A549 (cell line): Measurements from ENCODE around the gene TPRG1.

Experiments used
- CBX8 ChIP-seq: fragments of 200-600 bp; sonication (generic); IDR thresholded peaks from 2 replicates; pipeline ENCODE4 v1.6.1; 2016
- EP300 ChIP-seq, 2 experiments: fragments of >200 bp; sonication (Bioruptor Twin); formaldehyde crosslinking; IDR thresholded peaks; 2 replicates in 1 of 2; 3 replicates in 1 of 2; pipeline ENCODE4 v1.6.1; 2016 to 2017
- HDAC2 ChIP-seq: fragments of 200-600 bp; sonication (generic); IDR thresholded peaks from 2 replicates; pipeline ENCODE4 v1.6.1; 2016
- MYC ChIP-seq: IDR thresholded peaks from 2 replicates; pipeline ENCODE4 v1.6.1; 2012; ENCODE audit warnings: mild to moderate bottlenecking, inconsistent platforms, low read length, improper control_type of control experiment, borderline replicate concordance
- POLR2A ChIP-seq: IDR thresholded peaks from 2 replicates; pipeline ENCODE4 v1.6.1; 2012; ENCODE audit warnings: mild to moderate bottlenecking, low read length
- TF ChIP-seq, protein P1 (sequence below): fragments of >200 bp; sonication (Bioruptor Twin); formaldehyde crosslinking; IDR thresholded peaks from 3 replicates; pipeline ENCODE4 v1.5.1; 2016

DNA sequence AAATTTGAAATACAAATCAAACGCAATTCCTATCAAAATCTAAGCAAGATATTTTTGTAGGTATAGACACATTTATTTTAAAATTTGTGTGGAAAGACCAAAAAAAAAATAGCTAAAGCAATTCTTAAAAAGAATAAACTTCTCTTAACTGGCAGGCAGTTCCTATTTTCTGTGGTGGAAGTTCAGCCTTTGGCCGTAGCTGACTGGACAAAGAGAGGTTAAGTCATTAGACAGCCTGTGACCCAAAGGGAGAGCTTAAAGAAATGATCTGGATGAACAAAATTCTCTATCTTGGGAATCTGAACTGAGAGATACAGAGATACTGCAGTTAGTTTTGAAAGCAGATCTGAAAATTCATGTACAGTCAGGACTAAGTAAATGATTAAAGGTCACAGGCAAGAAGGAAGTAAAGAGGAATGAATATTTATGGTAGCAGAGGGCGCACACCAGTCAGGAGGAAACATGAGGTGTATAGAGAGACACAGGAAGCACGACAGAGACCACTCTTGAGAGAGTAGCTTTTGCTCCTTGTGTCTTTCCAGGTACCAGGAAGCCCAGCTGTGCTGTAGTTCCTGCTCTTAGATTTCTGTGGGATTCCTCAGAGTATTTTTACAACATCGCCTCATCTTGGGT, 57.5 kb downstream of the TPRG1 start:
- no peak for TF ChIP-seq POLR2A
- TF ChIP-seq, protein P1, sequence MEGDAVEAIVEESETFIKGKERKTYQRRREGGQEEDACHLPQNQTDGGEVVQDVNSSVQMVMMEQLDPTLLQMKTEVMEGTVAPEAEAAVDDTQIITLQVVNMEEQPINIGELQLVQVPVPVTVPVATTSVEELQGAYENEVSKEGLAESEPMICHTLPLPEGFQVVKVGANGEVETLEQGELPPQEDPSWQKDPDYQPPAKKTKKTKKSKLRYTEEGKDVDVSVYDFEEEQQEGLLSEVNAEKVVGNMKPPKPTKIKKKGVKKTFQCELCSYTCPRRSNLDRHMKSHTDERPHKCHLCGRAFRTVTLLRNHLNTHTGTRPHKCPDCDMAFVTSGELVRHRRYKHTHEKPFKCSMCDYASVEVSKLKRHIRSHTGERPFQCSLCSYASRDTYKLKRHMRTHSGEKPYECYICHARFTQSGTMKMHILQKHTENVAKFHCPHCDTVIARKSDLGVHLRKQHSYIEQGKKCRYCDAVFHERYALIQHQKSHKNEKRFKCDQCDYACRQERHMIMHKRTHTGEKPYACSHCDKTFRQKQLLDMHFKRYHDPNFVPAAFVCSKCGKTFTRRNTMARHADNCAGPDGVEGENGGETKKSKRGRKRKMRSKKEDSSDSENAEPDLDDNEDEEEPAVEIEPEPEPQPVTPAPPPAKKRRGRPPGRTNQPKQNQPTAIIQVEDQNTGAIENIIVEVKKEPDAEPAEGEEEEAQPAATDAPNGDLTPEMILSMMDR = no peak
- no peak for TF ChIP-seq MYC
- TF ChIP-seq EP300 (IDR thresholded peaks at IDR 0.05) = no peak
- no peak for TF ChIP-seq HDAC2
- no peak for TF ChIP-seq CBX8
